ACC112 (cell line): ENCODE data around the gene PLCL1.

Experiments used
- H2AFZ ChIP-seq: fragments of 200-600 bp; sonication (generic); one replicate; pipeline ENCODE4 v1.6.0; 2017; ENCODE audit warnings: antibody characterized with exemption, low read length; ENCODE audit not compliant: unreplicated experiment
- H3K27ac ChIP-seq: fragments of 200-600 bp; sonication (generic); 2 replicates; pipeline ENCODE4 v1.5.1; 2014; ENCODE audit warnings: low read depth, mild to moderate bottlenecking, antibody characterized with exemption, low read length, moderate library complexity
- H3K27me3 ChIP-seq: fragments of 200-600 bp; sonication (generic); 2 replicates; pipeline ENCODE4 v1.6.1; 2014; ENCODE audit warnings: mild to moderate bottlenecking, antibody characterized with exemption, low read length, moderate library complexity, mixed read lengths; ENCODE audit not compliant: insufficient read depth
- H3K36me3 ChIP-seq: fragments of 200-600 bp; sonication (generic); 2 replicates; pipeline ENCODE4 v1.6.1; 2016; ENCODE audit warnings: mild to moderate bottlenecking, antibody characterized with exemption, low read length, moderate library complexity, mixed read lengths; ENCODE audit not compliant: insufficient read depth
- H3K4me1 ChIP-seq: fragments of 200-600 bp; sonication (generic); one replicate; pipeline ENCODE4 v1.6.1; 2016; ENCODE audit warnings: low read length, mixed read lengths; ENCODE audit not compliant: insufficient read depth, unreplicated experiment, control insufficient read depth
- H3K4me3 ChIP-seq: fragments of 200-600 bp; sonication (generic); 2 replicates; pipeline ENCODE4 v1.5.1; 2014; ENCODE audit warnings: mild to moderate bottlenecking, low read depth, low read length
- H3K79me2 ChIP-seq: fragments of 200-600 bp; sonication (generic); one replicate; pipeline ENCODE4 v1.6.0; 2016; ENCODE audit warnings: low read length; ENCODE audit not compliant: control insufficient read depth, unreplicated experiment, insufficient read depth

PLCL1 gene

DNA sequence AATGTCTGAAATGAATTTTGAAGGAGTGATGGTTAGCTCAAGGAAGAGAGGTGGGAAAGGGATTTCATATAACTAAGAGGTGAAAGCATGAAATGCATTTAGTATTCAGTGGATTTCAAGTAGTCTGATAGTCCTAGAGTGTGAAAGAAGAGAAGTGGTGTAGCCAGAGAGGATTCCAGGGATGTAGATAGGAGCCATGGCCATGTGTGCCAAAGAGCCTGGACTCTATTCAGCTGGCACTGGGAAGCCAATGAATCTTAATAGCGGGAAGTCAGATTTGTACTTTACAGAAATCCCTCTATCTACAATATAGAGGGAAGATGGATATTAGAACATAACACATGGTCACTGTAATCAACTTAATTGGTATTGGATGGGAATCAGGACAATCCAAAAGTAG is 10.9 kb upstream of the PLCL1 start:
- Histone ChIP-seq H2AFZ (no peak overlapping the region), H3K27me3 (peaks cover 28% of the 10 kb centered on the region), H3K4me3 (no peak overlapping the region), H3K27ac (no peak overlapping the region), H3K36me3 (no peaks in the 10 kb centered on the region), H3K4me1 (no peaks in the 10 kb centered on the region), H3K79me2 (no peaks in the 10 kb centered on the region)

DNA sequence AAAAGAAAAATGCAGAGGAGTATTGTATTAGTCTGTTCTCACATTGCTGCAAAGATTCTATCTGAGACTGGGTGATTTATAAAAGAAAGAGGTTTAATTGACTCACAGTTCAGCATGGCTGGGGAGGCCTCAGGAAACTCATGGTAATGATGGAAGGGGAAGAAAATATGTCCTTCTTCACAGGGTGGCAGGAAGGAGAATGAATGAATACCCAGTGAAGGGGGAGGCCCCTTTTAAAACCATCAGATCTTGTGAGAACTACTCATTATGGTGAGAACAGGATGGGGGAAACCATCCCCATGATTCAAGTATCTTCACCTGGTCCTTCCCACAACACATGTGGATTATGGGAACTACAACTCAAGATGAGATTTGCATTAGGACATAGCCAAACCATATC is 9.1 kb upstream of the PLCL1 start:
- no peak overlapping the region for H3K4me3 ChIP-seq
- H3K27me3 ChIP-seq: peaks cover 28% of the 10 kb centered on the region
- H2AFZ ChIP-seq: no peak overlapping the region
- no peaks in the 10 kb centered on the region for H3K79me2 ChIP-seq
- H3K27ac ChIP-seq: no peak overlapping the region
- no peaks in the 10 kb centered on the region for H3K36me3 ChIP-seq
- no peaks in the 10 kb centered on the region for H3K4me1 ChIP-seq

DNA sequence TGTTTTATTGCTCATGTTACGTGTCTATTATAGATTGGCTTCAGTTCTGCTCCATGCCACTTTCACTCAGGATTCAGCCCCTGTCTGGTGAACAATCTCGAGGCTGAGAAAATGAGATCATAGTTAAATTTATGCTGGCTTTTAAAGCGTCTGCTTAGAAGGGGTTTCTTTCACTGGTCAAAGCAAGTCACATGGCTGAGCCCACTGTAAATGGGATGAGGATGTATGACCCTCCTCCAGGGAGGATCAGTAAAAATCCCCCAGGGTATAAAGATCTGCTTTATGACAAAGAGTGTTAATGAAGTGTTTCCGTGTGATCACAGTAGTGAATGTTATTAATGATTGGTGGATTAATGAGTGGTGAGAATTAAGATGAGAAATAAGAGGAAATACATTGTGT is 6.2 kb upstream of the PLCL1 start:
- Histone ChIP-seq H3K36me3 (no peaks in the 10 kb centered on the region), H3K4me1 (no peaks in the 10 kb centered on the region), H3K27ac (no peak overlapping the region), H3K79me2 (no peaks in the 10 kb centered on the region), H3K27me3 (peaks cover 14% of the 10 kb centered on the region), H2AFZ (no peak overlapping the region), H3K4me3 (no peak overlapping the region)

DNA sequence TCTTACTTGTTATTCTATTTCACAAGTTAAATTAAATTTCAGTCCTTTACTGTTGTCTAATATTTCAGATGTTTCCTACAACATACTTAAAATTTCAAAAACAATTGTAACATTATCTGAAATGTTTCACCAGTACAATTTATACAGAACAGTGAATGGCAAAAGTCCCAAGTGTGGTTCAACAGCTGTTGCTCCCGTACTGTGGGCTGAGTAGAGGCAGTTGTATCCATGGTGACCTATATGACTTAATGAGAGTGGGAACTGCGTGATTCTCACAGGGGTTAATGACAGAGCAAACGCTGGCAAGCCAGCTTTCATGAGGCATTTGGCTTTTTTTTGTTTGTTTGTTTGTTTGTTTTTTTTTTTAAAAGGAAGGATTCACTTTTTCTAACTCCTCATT is 5.3 kb upstream of the PLCL1 start:
- Histone ChIP-seq H3K36me3 (no peaks in the 10 kb centered on the region), H3K27me3 (0 out of 2 replicates have a peak, but pooled peaks cover 8% of the 10 kb centered on the region), H2AFZ (no peak overlapping the region), H3K27ac (no peak overlapping the region), H3K79me2 (no peaks in the 10 kb centered on the region), H3K4me1 (peaks cover 3% of the 10 kb centered on the region), H3K4me3 (no peak overlapping the region)

DNA sequence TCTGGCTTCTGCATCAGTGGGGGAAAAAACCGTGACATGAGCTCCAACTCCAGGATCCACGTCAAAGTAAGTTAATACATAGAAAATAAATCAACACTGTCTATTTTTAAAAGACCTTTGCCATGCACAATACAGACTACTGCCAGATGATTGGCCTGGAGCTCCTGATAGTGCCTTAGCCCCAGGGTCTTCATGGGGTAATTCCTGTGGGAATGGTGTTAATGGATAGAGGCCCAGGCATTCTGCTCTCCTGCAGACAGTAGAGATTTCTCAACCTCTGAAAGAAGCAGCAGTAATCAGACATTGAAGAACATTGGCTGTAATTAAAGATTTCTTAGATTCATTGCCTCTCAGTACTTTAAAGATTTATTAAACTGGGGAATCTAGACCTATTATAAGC is 4.3 kb upstream of the PLCL1 start:
- no peaks in the 10 kb centered on the region for H3K36me3 ChIP-seq
- no peaks in the 10 kb centered on the region for H3K79me2 ChIP-seq
- H3K4me1 ChIP-seq: peaks cover 5% of the 10 kb centered on the region
- no peak overlapping the region for H3K27ac ChIP-seq
- H2AFZ ChIP-seq: no peak overlapping the region
- H3K27me3 ChIP-seq: peaks cover 4% of the 10 kb centered on the region; the same call in 1 of the 2 replicates
- no peak overlapping the region for H3K4me3 ChIP-seq

DNA sequence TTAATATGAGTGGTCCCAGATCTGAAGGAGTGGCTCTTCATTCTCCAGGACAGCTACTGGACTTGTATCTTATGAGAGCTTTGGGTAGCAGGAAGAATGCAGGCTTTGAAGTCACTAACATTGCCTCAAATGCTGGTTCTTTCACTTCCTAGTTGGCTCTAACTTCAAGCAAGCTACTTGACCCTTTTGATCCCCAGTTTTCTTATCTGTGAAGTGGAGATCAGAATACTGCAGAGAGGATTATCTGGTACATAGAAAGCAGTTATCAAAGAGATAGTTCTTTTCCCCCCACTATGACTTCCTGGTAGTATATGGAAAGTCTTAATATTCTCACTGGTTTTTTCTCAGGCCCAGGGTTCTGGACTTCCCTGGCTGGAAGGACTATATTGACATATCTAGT is 3.4 kb upstream of the PLCL1 start:
- Histone ChIP-seq H3K36me3 (no peaks in the 10 kb centered on the region), H3K27ac (no peak overlapping the region), H3K79me2 (no peaks in the 10 kb centered on the region), H3K4me1 (peaks cover 5% of the 10 kb centered on the region), H2AFZ (no peak overlapping the region), H3K4me3 (no peak overlapping the region), H3K27me3 (peaks cover 6% of the 10 kb centered on the region)

DNA sequence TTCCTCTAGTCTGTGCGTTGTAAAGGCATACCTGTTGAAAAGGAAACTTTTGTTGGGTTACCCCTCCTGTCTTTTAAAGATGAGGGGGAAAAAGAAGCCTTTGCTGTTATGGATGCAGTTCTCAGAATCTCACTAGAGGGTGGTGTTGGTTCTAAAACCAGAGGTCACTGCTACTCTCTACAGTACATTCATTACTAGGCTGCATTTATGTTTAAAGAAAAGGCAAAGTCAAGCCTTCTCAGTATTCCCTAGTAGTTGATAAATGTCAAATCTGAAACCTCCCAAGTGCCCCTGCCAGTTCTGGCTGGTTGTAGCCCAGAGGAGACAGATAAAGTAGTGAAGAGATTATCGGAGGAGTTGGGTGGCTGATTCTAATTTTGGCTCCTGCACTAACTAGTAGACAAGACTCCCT is 1.4 kb upstream of the PLCL1 start:
- no peaks in the 10 kb centered on the region for H3K36me3 ChIP-seq
- no peak overlapping the region for H3K27ac ChIP-seq
- H3K27me3 ChIP-seq: peaks cover 6% of the 10 kb centered on the region
- H2AFZ ChIP-seq: no peak overlapping the region
- peaks cover 5% of the 10 kb centered on the region for H3K4me1 ChIP-seq
- H3K79me2 ChIP-seq: no peaks in the 10 kb centered on the region
- H3K4me3 ChIP-seq: no peak overlapping the region

DNA sequence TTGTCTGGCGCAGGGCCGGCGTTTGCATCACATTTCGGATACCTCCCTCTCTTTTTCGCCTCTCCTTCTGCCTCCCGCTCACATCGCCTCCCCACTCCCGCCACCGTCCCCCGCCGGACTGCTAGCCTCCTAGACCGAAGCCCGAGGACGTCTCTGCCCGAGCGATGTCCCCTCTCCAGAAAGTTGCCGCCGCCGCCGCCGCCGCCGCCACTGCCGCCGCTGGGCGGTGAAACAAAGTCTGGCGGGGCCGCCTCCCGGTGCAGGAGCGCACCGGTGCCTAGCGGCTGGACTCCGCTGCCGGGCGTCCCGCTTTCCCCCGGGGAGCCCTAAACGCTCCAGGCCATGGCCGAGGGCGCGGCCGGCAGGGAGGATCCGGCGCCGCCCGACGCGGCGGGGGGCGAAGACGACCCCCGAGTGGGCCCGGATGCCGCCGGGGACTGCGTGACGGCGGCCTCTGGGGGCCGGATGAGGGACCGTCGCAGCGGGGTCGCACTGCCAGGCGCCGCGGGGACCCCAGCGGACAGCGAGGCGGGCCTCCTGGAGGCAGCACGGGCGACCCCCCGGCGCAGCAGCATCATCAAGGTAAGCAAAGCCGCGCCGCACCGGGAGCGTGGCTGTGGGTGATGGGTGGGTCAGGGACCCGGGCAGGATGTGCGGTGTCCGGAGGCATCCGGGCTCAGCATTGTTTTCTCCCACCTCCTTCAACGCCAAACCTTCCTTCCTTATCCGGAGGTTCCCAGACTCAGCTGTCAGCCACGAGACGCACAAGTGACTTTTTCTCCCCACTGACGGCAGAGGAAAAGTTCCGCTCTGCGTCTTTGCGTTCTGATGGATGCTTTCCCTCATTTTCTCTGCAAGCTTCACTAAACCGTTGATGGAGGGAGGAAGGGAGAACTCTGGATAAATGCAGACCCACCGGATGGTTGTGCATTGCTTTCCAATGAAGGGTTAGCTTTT is 643 bp downstream of the PLCL1 start:
- H3K36me3 ChIP-seq: no peaks in the 10 kb centered on the region

DNA sequence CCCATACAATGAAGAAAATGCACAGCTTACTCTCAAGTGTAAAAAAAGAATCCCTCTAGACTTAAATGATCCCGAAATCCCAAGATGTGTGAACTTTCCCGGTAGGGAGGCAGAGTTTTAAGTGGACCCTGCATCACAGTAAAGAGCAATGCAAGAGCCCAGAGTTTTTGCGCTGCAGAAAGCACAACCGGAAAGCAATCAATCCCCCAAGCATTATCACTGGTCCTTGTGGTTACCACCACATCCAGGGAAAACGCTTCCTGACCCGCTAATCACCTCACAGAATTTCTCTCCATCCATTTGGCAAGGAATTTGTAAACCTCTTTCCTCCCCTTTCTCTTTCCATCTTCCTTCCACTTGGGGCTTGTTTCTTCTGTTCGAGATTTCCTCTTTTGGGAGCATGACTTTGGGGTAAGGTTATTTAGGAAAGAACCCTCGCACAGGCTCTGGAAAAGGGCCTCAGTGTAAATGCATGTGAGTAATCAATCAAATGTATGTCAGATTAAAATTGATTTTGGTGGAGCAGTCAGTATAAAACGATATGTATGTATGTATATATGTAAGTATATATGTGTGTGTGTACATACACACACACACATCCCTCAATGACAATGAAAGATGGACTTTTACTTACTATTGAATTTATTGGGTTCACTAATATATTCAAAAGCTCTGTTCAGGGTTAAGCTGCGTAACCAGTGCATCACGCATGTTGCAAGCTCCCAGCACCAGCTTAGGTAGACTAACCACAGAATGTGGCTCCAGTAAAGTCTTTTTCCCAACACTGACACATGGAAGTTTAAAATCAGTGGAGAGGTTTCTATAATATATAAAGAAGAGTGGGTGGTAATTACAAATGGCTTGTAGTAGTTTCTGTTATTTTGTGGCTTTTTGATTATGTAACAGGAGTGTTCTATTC is 1.6 kb downstream of the PLCL1 start:
- Histone ChIP-seq H3K27ac (no peak overlapping the region), H3K4me1 (peaks cover 5% of the 10 kb centered on the region), H3K4me3 (peak overlapping the region; percentile 78), H3K27me3 (peaks cover 6% of the 10 kb centered on the region), H3K79me2 (no peaks in the 10 kb centered on the region), H3K36me3 (no peaks in the 10 kb centered on the region), H2AFZ (no peak overlapping the region)

More for the DNA sequence above, 643 bp downstream of the PLCL1 start:
- Histone ChIP-seq H3K27ac (no peak overlapping the region), H3K4me3 (peak overlapping the region; percentile 78), H3K27me3 (peaks cover 6% of the 10 kb centered on the region), H2AFZ (peak overlapping the region; percentile 89), H3K79me2 (no peaks in the 10 kb centered on the region), H3K4me1 (peaks cover 5% of the 10 kb centered on the region)

DNA sequence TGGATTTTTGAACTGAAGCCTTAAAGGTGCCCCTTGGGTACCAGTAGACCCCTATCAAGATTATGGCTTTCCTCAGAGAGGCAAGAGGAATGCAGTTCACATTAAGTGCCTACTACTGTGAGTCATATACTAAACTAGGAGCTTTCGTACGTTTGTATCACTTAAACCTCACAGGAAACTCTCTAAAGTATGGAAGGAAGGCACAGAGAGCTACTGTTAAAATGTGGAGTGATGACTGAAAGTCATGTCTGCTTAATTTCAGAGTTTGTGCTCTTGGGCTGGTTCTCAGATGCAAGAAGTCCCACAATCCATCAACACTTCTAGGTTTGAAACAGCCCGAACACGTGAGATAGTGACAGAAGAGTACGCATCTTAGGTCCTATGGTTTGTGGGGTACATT is 4.7 kb downstream of the PLCL1 start:
- Histone ChIP-seq H3K36me3 (no peaks in the 10 kb centered on the region), H3K4me3 (no peak overlapping the region), H3K27ac (no peak overlapping the region), H3K27me3 (peaks cover 6% of the 10 kb centered on the region), H3K79me2 (no peaks in the 10 kb centered on the region), H2AFZ (no peak overlapping the region), H3K4me1 (peaks cover 1% of the 10 kb centered on the region)
